HPDE6-E6E7 (cell line): Measurements from ENCODE around the gene ENOX1.

ENCODE experiments used
- DNase-seq: peaks from one replicate; pipeline ENCODE4 v3.0.0; 2011; ENCODE audit warnings: missing footprints; ENCODE audit errors: extremely low spot score

The ENOX1 gene

DNA sequence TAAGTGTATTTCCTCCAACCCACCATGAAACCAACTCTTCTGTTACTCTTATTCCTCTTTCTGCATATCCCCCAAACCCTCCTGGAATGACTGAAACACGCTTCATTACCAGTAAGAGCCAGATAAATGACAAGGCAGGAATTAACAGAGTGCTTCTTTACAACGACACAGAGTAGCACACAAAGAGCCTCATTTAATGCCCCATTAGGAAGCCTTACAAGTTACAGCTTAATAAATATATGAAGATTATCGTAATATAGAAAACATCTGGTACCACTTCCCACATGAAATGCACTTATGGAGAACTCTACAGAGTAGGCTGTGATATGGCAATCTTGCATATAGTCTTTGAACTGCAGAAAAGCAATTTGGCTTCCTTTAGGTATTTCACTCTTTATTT is 116.8 kb downstream of the ENOX1 start:
- no peak for DNase-seq

DNA sequence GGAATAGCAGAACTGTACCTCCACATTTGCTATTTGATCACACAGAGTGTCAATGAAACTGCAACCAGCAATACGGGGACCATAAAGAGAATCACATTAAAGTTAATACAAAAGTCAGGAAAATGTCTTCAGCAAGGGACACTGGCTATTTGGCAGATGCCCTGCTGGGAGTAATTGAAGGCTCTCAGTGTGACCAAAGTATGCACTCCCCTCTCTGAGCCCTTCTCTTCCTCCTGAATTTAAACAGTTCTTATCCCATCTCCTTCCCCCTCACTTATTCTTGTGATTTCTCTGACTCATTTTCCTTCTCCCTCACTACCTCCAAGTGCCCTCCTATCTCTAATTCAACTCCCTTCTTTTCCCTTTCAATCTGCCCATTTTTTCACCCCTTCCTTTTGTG is 117.7 kb downstream of the ENOX1 start:
- no peak for DNase-seq

- no peak for DNase-seq
Observed at GRCh38 chr13:43666403-43666802, 120.4 kb downstream of the ENOX1 start.

- DNase-seq, result no peak
Observed at GRCh38 chr13:43665388-43665787, 121.4 kb downstream of the ENOX1 start.

DNA sequence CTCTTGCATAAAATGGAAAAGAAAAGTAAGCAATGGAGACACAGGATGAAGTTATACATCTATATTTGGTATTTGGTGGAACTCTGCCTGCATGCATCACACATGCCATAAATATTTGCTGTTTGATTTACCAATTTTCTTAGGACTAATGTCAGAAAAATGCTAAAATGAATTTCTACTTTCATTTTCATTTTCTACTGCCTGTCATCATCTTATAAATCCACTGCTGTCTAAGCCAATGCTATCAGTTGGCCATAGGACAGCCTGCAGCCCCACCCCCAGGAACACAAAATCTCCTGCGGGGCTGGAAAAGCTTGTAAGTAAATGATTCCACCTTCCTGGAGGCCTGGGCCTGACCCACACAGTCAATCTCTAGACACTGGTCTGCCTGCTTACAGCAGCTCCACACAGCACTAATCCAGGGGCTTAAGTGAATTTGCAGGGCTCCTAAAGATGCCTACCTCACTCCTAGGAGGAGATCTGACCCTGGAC is 122.0 kb downstream of the ENOX1 start:
- peak; percentile 0 for DNase-seq

GRCh38 chr13:43663474-43664090 is 123.2 kb downstream of the ENOX1 start:
- DNase-seq, result no peak

DNA sequence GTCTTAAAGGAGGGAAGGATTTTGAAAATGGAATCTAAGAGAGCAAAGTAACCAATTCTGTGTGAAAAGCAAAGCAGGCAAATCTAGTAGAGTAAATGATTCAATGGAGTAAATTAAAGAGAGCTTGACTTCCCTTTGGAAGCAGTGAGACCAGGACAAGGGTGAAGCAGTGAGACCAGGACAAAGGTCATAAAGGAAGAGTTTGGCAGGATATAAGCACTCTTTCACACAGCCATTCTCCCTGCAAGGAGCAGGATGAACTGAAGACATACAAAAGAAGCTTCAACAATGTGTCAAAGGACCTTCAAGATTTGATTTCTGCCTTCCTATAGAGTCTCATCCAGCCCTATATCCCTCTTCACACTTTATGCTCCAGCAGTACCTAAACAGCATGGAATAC is 123.8 kb downstream of the ENOX1 start:
- DNase-seq, result no peak

- DNase-seq, result no peak
Observed at GRCh38 chr13:43661161-43661830, 125.5 kb downstream of the ENOX1 start.

GRCh38 chr13:43657485-43657884 is 129.3 kb downstream of the ENOX1 start:
- DNase-seq, result no peak

DNA sequence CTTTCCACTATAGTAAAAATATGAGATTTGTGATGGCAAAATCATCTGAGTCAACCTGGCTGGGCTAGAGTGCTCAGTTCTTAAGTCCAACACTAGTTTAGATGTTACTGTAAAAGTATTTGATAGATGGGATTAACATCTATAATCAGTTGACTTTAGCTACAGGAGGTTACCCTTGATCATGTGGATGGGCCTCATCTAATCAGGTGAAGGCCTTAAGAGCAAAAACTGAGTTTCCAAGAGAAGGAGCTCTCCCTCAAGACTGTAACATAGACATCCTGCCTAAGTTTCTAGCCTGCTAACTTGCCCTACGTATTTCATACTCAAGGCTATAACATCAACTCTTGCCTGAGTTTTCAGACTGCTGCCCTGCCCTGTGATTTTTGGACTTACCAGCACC is 132.8 kb downstream of the ENOX1 start:
- DNase-seq, result no peak

DNA sequence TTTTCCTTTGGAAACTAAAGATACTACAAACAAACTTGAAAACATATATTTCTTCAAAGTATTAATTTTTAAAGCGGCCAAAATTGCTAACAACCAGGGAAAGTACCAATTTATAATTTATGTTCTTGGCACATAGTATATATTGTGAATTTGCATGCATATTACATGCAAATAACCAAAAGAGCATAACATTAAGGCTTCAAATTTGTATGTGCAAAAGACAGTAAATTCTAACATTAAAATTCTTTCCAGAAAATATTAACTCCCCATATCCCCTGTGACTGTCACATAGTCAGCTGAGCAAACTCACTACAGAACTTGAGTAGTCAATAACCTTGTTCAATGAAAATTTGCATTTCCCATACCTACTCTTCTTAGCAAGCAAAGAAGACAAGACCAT is 133.4 kb downstream of the ENOX1 start:
- no peak for DNase-seq

DNA sequence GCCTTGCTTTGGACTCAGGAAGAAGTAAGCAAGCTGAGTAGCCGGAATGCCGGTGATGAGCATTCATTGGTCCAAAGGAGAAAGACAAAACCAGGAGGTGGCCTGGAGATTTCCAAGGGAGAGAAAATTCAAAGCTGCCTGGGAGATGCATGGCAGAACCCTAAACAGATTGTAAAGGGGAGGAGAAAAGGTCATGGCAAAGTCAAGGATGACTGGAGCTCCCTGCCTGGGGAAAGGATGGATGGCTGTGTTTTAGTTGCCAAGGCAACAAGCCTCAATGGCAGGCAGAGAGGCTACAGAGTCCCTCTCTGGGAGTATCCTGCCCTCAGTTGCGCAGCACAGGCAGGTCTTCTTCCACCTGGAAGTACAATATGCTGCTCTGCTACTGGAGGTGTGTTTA is 134.0 kb downstream of the ENOX1 start:
- no peak for DNase-seq

DNA sequence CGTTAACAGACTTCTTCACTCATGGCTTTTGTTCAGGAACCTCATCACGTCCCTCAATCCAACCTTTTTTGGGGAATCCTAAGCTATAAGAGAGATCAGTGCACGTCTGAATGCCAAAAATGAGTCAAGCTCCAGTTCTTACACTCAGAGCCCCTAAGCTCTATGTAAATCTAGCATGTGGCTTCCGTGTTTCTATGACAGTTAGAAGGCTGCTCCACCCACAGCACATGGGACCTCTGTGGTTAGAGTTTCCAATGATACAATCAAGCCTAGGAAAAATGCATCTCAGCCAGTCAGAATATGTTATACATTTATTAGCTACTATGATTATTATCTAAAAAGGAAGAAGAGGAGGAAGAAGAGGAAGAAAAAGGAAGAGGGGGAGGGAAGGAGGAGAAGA is 135.9 kb downstream of the ENOX1 start:
- no peak for DNase-seq

DNA sequence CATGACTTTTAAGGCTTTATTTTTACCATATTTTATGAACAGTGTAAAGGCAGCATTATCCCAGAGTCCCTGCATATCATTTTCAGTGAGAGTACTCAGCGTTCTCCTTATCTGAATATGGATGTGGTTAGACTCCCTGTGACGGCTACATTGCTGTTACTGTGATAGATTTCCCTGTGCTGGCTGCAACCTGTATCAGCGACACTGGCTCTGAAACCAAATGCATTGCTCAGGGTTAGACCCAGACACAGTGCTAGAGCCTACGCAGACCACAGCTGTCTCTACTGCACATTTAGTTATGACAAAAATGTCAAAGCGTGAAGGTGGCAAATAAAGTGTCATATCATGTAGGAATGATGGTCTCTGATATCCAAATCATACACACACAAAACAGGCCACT is 138.0 kb downstream of the ENOX1 start:
- DNase-seq, result no peak

DNA sequence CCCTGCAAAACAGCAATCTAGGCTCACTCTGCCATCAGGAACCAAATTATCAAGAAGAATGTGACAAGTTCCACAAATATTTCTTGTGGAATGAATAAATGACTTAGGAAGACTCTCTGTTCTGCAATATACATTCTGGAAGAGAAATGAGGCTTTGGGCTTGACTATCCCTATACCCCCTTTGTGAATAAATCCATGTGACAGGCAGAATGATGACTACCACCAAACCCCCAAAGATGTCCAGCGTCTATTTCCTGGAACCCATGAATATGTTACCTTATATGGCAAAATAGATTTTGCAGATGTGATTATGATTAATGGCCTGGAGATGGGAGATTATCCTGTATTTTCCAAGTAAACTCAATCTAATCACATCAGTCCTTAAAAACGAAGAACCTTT is 139.3 kb downstream of the ENOX1 start:
- DNase-seq, result no peak

DNA sequence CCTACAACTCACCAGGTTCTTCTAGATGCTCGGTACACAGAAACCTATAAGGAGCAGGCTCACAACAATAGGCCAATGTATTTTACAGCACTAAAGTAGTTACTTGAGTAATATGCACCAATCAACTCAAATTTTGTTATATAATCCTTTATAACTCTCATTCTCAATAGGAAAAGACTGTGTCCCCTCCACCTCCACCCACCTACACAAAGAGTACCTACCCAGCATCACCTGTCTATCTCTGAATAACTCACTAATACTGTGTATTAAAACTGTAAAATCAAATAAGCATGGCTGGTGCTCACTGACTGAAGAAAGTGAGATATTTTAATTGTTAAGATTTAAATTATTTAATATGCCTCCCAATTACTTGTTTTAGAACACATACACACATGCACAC is 146.3 kb downstream of the ENOX1 start:
- no peak for DNase-seq

DNA sequence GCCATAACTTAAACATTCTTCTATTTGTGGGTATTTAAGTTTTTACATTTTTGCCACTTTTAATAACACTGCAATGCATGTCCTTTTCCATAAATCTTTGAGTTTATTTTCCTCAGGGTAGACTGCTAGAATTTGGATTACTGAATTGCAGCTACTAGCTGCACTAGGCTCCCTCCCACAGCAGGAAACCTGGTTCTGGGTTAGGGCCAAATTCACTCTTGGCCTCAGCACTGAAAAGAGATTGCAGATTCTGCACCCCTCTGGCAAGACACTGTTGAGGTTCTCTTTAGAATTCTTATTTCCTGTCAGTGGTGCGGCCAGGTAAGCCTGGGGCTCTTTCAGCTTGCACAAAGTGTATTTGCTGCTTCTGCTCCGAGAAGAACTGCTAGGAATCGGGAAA is 155.7 kb downstream of the ENOX1 start:
- no peak for DNase-seq

GRCh38 chr13:43629691-43630480 is 156.9 kb downstream of the ENOX1 start:
- no peak for DNase-seq

- no peak for DNase-seq
Observed at GRCh38 chr13:43626994-43627393, 159.8 kb downstream of the ENOX1 start.

- DNase-seq, result no peak
Observed at GRCh38 chr13:43614063-43614462, 172.7 kb downstream of the ENOX1 start.

DNA sequence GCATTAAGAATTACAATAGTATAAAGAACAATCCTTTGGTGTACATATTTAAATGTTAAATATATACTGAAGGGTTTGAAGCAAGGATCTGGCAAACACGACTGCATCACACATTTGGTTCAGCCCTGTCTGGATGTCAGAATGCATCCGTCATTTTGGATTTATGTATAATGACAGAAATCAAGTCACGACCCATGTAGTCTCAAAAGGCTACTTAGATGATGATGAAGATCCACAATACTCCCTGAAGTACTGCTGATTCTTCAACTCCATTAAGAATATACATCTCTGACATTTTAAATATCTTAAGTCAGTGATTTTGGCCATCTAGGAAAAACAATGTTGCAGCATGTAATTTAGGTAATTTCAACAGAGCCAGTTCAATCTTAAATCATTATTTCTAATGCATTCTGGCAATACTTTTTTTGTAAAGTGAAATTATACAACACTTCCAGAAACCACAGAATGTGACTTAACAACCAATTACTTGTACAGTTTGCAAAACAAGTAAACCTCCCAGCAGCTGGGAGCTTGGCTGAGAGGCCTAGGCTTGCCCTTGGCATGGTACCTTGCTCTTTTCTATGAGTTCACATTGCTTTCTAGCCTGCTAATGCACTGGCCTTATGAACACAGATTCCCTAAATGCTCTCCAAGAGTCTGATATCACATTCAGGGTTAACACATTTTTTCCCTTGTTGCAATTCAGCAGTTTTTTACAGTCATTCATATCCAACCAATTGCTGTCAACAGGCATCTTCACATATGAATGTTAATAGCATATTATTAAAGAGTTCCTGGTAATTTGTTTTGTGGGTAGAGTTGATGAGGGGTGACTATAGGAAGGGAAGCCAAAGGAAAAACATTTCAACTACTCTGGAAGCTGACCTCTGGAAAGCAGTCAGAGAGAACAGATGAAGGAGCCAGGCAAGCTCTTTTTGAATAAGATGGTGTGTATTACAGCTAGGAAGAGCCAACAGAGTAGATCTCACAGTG is 175.2 kb downstream of the ENOX1 start:
- DNase-seq, result no peak
